ENCODE measurements around the gene PDGFC.

DNA sequence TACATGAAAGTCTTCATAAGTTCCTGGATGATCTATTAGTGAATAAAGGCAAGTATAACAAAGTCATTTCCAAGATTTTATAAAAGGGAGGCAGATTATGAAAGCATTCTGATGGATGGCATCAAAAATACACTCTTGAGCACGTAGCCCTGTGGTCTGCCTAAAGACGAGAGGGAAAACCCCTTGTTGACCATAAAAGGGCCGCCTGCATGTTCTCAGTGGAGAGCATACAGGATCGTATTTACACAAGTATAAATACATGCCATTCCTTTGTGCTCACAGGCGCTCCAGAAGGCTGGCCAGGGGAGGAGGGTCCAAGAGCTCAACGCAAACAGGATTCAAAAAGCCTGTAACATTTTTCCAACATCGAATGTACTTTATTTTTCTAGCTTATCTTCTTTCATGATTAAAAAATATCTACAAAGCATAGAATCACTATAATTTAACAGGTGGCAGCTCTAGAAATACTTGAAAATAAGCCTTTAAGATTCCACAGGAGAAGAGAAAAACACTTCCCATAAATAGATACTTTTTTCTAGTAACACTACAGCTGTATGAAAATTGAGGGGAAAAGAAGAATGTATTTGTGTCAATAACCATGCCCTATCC is 29.6 kb downstream of the PDGFC start:
- TF ChIP-seq POLR2A (IDR thresholded peaks at IDR 0.05) (no peak), CTCF (IDR thresholded peaks at IDR 0.05) (no peak)
